Keratinocyte (primary cell): ENCODE results near the gene PSMB1. TPM values are rescaled to one million over a fixed set of nuclear protein-coding genes. Genes with fewer than 3 reads are reported as not detected.
A peak's percentile ranks its signal among the peaks of the same experiment; 100 is the strongest.

Experiments
- DNase-seq: peaks from one replicate; pipeline ENCODE4 v3.0.0-alpha.2; 2011; ENCODE audit warnings: low read depth, missing footprints, low spot score
- FAIRE-seq: peaks from 2 replicates; lab custom pipeline; 2011; peaks lifted over from hg19 to GRCh38; lab: Jason Lieb, UNC
- H2AFZ ChIP-seq: 2 replicates; pipeline ENCODE4 v1.6.0; 2012; ENCODE audit warnings: low read length, control low read depth, inconsistent platforms; ENCODE audit not compliant: control insufficient read depth
- H3K27ac ChIP-seq: 2 replicates; pipeline ENCODE4 v1.5.1; 2011; ENCODE audit warnings: low read length; ENCODE audit not compliant: control insufficient read depth, insufficient read depth
- H3K27me3 ChIP-seq: 3 replicates; pipeline ENCODE4 v1.6.0; 2011; ENCODE audit warnings: low read length; ENCODE audit not compliant: control insufficient read depth, insufficient read depth; ENCODE audit errors: extremely low read depth
- H3K36me3 ChIP-seq, 2 experiments: 2 replicates in 1 of 2; 3 replicates in 1 of 2; pipeline ENCODE4 v1.5.1; 2011; ENCODE audit warnings: low read length in 2 of 2, mild to moderate bottlenecking in 1 of 2; ENCODE audit not compliant: control insufficient read depth in 2 of 2, insufficient read depth in 2 of 2; ENCODE audit errors: extremely low read depth in 1 of 2
- H3K4me1 ChIP-seq: 3 replicates; pipeline ENCODE4 v1.5.1; 2011; ENCODE audit warnings: low read length; ENCODE audit not compliant: control insufficient read depth, insufficient read depth; ENCODE audit errors: extremely low read depth
- H3K4me2 ChIP-seq: 3 replicates; pipeline ENCODE4 v1.6.0; 2011; ENCODE audit warnings: low read depth, low read length; ENCODE audit not compliant: control insufficient read depth, insufficient read depth; ENCODE audit errors: extremely low read depth
- H3K4me3 ChIP-seq, 3 experiments: fragments of 200-600 bp in 1 of 3; sonication (generic) in 1 of 3; 2 replicates in 2 of 3; 3 replicates in 1 of 3; pipeline ENCODE4 v1.5.1; 2011 to 2016; ENCODE audit warnings: low read length in 3 of 3, mild to moderate bottlenecking in 3 of 3, control low read depth in 2 of 3, inconsistent platforms in 1 of 3, low read depth in 1 of 3, mixed read lengths in 1 of 3, mixed run types in 1 of 3, moderate library complexity in 1 of 3; ENCODE audit not compliant: control insufficient read depth in 2 of 3, insufficient read depth in 2 of 3; ENCODE audit errors: extremely low read depth in 1 of 3
- H3K79me2 ChIP-seq: 2 replicates; pipeline ENCODE4 v1.6.0; 2012; ENCODE audit warnings: low read length; ENCODE audit not compliant: control insufficient read depth, insufficient read depth
- H3K9ac ChIP-seq: 3 replicates; pipeline ENCODE4 v1.6.0; 2011; ENCODE audit warnings: low read length; ENCODE audit not compliant: control insufficient read depth, insufficient read depth; ENCODE audit errors: extremely low read depth
- H3K9me1 ChIP-seq: 3 replicates; pipeline ENCODE4 v1.6.0; 2011; ENCODE audit warnings: low read length; ENCODE audit not compliant: control insufficient read depth, insufficient read depth; ENCODE audit errors: extremely low read depth
- H3K9me3 ChIP-seq: 2 replicates; pipeline ENCODE4 v1.5.1; 2012; ENCODE audit warnings: low read depth, low read length; ENCODE audit not compliant: control insufficient read depth
- H4K20me1 ChIP-seq: 3 replicates; pipeline ENCODE4 v1.6.0; 2011; ENCODE audit warnings: low read length; ENCODE audit not compliant: control insufficient read depth, insufficient read depth; ENCODE audit errors: extremely low read depth
- EZH2 ChIP-seq: IDR thresholded peaks from one replicate; pipeline ENCODE4 v1.6.1; 2012; ENCODE audit warnings: inconsistent platforms, mild to moderate bottlenecking, low read length, moderate library complexity
- dilution Hi-C: fragments of 300-500 bp; cut with MboI; formaldehyde crosslinking; loops from one replicate; pipeline ENCODE4 v1.7.0; 2020; ENCODE audit warnings: low sequenced_read_pairs; ENCODE audit not compliant: extremely low pct_ligation_motif_present
- polyA plus RNA-seq, 5 experiments: library from polyadenylated mRNA; depleted of rRNA in 3 of 5; stranded (reverse) in 3 of 5; stranded (forward) in 1 of 5; unstranded in 1 of 5; fragments of >200 nt; gene quantifications; 1 replicate in 1 of 5; 2 replicates in 3 of 5; 3 replicates in 1 of 5; pipeline versions ENCODE4 v1.2.1 to v1.2.3, GENCODE V29; 2011 to 2012; ENCODE audit warnings: missing spikeins in 2 of 5, low read depth in 1 of 5, low replicate concordance in 1 of 5
- TF ChIP-seq, protein P1 (sequence below), 3 experiments: IDR thresholded peaks in 1 of 3; conservative IDR thresholded peaks in 1 of 3; optimal IDR thresholded peaks in 1 of 3; 2 replicates in 2 of 3; 3 replicates in 1 of 3; pipeline versions ENCODE3 to v1.5.1; 2011; ENCODE audit warnings: low read length in 3 of 3, mild to moderate bottlenecking in 3 of 3, moderate library complexity in 2 of 3, control low read depth in 1 of 3, inconsistent platforms in 1 of 3; ENCODE audit not compliant: insufficient read depth in 2 of 3; ENCODE audit errors: extremely low read depth in 1 of 3

The PSMB1 gene
- polyA plus RNA-seq, 1 donor (not counting 4 experiments of a cell fraction or from before 2014, with no cell fraction given) = 430 TPM

DNA sequence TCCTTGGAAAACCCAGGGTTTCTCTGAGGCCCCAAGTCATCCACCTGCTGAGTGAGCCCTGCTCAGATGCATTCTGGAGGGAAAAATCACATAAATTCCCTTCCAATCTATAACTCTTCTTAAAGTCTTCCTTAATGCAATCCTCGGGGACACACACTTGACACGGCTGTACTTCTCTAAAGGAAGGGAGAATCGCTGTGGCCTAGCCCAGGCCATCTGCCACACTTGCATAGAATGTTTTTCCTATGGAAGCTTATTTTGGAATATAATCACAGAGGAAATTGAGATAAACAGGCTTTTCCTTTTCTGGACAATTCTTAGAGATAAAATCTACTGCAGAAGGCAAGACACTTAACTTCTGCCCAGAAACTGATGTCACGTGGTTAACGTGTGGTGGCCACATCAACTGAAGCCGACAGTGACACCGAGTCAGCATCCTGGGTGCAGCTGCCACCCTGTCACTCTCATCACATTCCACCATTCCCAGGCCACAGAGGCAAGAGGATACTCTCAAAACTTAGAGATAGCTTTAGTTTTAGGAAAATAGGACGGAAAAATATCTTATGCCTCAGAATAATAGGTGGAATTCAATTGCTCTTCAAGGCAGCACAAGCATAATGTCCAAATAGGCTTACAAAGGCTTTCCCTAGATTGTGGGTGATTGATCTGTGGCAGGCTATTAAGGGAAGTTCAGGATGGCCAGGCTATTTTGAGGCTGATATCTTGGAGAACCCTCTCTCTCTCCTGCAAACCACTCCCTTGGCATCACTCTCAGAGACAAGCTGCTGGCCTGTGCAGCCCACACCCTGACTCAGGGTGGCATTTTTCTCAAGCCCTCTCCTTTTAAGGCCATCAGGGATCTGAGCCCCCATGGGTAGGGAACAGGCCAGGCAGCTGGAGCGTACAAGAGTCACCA, 29.6 kb downstream of the PSMB1 start:
- H3K9me1 ChIP-seq = no peaks in the 10 kb centered on the region
- H3K36me3 ChIP-seq = no peaks in the 10 kb centered on the region
- H3K79me2 ChIP-seq = no peaks in the 10 kb centered on the region
- DNase-seq (no peak), FAIRE-seq (no peak)
- no peaks in the 10 kb centered on the region for H4K20me1 ChIP-seq
- no peak overlapping the region for H2AFZ ChIP-seq
- TF ChIP-seq EZH2 = no peak
- TF ChIP-seq, protein P1, sequence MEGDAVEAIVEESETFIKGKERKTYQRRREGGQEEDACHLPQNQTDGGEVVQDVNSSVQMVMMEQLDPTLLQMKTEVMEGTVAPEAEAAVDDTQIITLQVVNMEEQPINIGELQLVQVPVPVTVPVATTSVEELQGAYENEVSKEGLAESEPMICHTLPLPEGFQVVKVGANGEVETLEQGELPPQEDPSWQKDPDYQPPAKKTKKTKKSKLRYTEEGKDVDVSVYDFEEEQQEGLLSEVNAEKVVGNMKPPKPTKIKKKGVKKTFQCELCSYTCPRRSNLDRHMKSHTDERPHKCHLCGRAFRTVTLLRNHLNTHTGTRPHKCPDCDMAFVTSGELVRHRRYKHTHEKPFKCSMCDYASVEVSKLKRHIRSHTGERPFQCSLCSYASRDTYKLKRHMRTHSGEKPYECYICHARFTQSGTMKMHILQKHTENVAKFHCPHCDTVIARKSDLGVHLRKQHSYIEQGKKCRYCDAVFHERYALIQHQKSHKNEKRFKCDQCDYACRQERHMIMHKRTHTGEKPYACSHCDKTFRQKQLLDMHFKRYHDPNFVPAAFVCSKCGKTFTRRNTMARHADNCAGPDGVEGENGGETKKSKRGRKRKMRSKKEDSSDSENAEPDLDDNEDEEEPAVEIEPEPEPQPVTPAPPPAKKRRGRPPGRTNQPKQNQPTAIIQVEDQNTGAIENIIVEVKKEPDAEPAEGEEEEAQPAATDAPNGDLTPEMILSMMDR (optimal IDR thresholded peaks at IDR 0.05 in 1 of 3, IDR thresholded peaks at IDR 0.05 in 1 of 3, conservative IDR thresholded peaks at IDR 0.05 in 1 of 3; ENCODE audit: extremely low read depth in 1 of 3, insufficient read depth in 2 of 3, low read length in 3 of 3) = no peak
- no peak overlapping the region for H3K4me2 ChIP-seq
- no peak overlapping the region for H3K27ac ChIP-seq
- no peaks in the 10 kb centered on the region for H3K9me3 ChIP-seq
- no peaks in the 10 kb centered on the region for H3K27me3 ChIP-seq
- H3K9ac ChIP-seq = no peak overlapping the region
- H3K4me1 ChIP-seq = no peaks in the 10 kb centered on the region
- H3K4me3 ChIP-seq = no peak overlapping the region
- dilution Hi-C loops = no loop called here

DNA sequence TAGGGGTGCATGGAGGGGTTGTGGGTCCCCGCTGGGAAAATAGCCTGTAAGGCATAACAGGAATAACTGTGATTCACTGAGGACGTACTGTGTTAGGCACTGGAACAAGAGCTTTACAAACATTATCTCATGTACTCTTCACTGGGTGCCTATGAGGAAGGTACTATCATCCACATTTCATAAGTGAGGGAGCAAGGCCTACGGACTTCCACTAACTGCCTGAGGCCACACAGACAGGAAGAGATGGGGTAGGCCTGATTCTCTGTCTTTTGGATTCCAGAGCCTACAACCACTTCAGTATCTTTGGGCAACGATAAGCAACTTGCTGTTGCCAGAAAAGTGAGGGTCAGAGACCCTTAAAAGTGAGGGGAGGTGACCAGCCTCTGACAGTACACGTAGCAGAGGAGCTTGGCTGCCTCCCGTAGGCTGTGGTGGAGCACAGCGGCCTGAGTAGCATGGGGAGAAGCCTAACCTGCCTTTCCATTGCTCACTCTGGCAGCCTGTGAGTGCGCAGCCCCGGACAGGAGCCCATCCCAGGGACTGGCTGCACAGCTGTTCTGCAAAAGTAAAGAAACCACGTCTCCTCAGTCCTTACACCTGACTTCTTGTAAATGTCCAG, 30.4 kb downstream of the PSMB1 start:
- H3K4me1 ChIP-seq = no peaks in the 10 kb centered on the region
- H3K9ac ChIP-seq = no peak overlapping the region
- DNase-seq (no peak), FAIRE-seq (no peak)
- H3K9me3 ChIP-seq = no peaks in the 10 kb centered on the region
- H3K27me3 ChIP-seq = no peaks in the 10 kb centered on the region
- no peak overlapping the region for H3K27ac ChIP-seq
- H3K4me2 ChIP-seq = no peak overlapping the region
- no peak overlapping the region for H3K4me3 ChIP-seq
- dilution Hi-C loops = no loop called here
- no peaks in the 10 kb centered on the region for H4K20me1 ChIP-seq
- no peaks in the 10 kb centered on the region for H3K9me1 ChIP-seq
- TF ChIP-seq, protein P1 (optimal IDR thresholded peaks at IDR 0.05 in 1 of 3, IDR thresholded peaks at IDR 0.05 in 1 of 3, conservative IDR thresholded peaks at IDR 0.05 in 1 of 3; ENCODE audit: extremely low read depth in 1 of 3, insufficient read depth in 2 of 3, low read length in 3 of 3) = peak; percentile 67 to 88 (median 68)
- TF ChIP-seq EZH2 = no peak
- H3K36me3 ChIP-seq = no peaks in the 10 kb centered on the region
- no peak overlapping the region for H2AFZ ChIP-seq
- no peaks in the 10 kb centered on the region for H3K79me2 ChIP-seq
